Measurements from ENCODE around the gene LCA5L. TPM values are rescaled to one million over a fixed set of nuclear protein-coding genes. Genes with fewer than 3 reads are reported as not detected.
"Not testable (repeated sequence)": the region's sequence is repeated elsewhere in the genome, so short reads cannot be mapped to it uniquely, and the experiment has no call there.

Gene LCA5L
- total RNA-seq, 2 experiments from 2014 or later = 0.25 to 0.32 TPM

GRCh38 chr21:39386194-39386593 lies 59.4 kb downstream of the LCA5L start:
- ATAC-seq (no peak), DNase-seq (peak; percentile 50)
- H3K9me3 Mint-ChIP-seq (ENCODE audit: low read depth) = no peaks in the 10 kb centered on the region
- peak overlapping the region; percentile 51 for H3K27ac Mint-ChIP-seq
- no peaks in the 10 kb centered on the region for H3K27me3 Mint-ChIP-seq
- ChIA-PET CTCF (interaction anchor here (1.1 kb wide), 1 partner anchor 30 kb away, joined by 3 read pairs; no protein-coding TSS in a partner anchor), POLR2A (no interaction called here)
- intact Hi-C loops (cut with DNase I, micrococcal nuclease) = loop anchor here (5.0 to 10.0 kb wide), 2 partner anchors 56 to 621 kb away; no protein-coding TSS in a partner anchor
- H3K4me1 Mint-ChIP-seq = peaks cover 36% of the 10 kb centered on the region
- H3K4me3 Mint-ChIP-seq = peak overlapping the region; percentile 57
- H3K36me3 Mint-ChIP-seq (ENCODE audit: low read depth) = peaks cover 7% of the 10 kb centered on the region

- Mint-ChIP-seq H3K4me1 (peaks cover 40% of the 10 kb centered on the region), H3K9me3 (ENCODE audit: low read depth) (no peaks in the 10 kb centered on the region), H3K27ac (peak overlapping the region; percentile 51), H3K4me3 (peak overlapping the region; percentile 57), H3K27me3 (no peaks in the 10 kb centered on the region), H3K36me3 (ENCODE audit: low read depth) (peaks cover 4% of the 10 kb centered on the region)
- DNase-seq = peak; percentile 79
- peak; percentile 66 for ATAC-seq
- POLR2A ChIA-PET = interaction anchor here (0.5 kb wide), 1 partner anchor 29 kb away, joined by 6 read pairs; no protein-coding TSS in a partner anchor
- intact Hi-C loops (cut with DNase I, micrococcal nuclease) = loop anchor here (5.0 to 10.0 kb wide), 2 partner anchors 57 to 621 kb away; no protein-coding TSS in a partner anchor
- CTCF ChIA-PET = interaction anchor here (0.6 to 1.1 kb wide), 2 partner anchors 29 to 65 kb away, joined by 3 read pairs; no protein-coding TSS in a partner anchor
These were observed 60.1 kb downstream of the LCA5L start for GRCh38 chr21:39385299-39386145.

DNA sequence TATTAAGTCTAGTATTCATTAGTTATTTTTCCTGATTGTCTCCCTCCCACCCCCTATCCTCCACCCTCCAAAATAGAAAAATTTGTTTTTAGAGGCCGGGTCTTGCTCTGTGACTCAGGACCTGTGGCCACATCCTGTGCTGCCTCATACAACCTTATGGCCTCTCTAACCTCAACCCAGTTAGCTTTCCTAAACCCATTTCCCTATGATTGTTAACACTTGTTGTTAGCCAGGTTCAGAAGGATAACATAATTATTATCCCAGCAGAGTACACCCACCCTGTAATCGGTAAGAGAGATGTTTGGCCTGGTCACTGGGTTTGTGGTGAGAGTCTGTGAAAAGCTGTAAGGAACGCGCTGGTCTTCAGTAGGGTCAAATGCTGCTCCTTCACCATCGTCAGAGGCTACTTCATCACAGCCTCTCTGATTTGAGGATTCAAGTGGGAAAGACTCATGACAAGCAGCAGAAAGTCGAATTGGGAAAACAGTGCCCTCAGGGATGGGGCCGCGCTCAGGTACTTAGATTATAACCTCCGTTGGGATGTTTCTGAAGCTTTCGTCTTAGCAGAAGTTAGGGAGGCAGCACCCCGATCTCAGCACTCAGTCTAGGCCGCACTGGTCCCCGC lies 60.8 kb downstream of the LCA5L start:
- peak; percentile 22 for DNase-seq
- H3K9me3 Mint-ChIP-seq (ENCODE audit: low read depth) = no peaks in the 10 kb centered on the region
- H3K4me3 Mint-ChIP-seq = no peak overlapping the region
- H3K27ac Mint-ChIP-seq = peak overlapping the region; percentile 3
- H3K27me3 Mint-ChIP-seq = no peaks in the 10 kb centered on the region
- no peak for ATAC-seq
- peaks cover 2% of the 10 kb centered on the region for H3K36me3 Mint-ChIP-seq (ENCODE audit: low read depth)
- intact Hi-C loops (cut with DNase I, micrococcal nuclease) = loop anchor here (5.0 to 10.0 kb wide), 2 partner anchors 58 to 620 kb away; no protein-coding TSS in a partner anchor
- peaks cover 40% of the 10 kb centered on the region for H3K4me1 Mint-ChIP-seq
- ChIA-PET CTCF (interaction anchor here (0.6 kb wide), 2 partner anchors 36 to 66 kb away, joined by 3 read pairs; no protein-coding TSS in a partner anchor), POLR2A (no interaction called here)

- POLR2A ChIA-PET; DNase-seq; ATAC-seq; H3K9me3 Mint-ChIP-seq (ENCODE audit: low read depth); H3K36me3 Mint-ChIP-seq (ENCODE audit: low read depth); H3K27ac Mint-ChIP-seq; H3K27me3 Mint-ChIP-seq: not testable (repeated sequence)
- intact Hi-C loops (cut with DNase I, micrococcal nuclease) = loop anchor here in 1 of 2 experiments (10.0 kb wide), 1 partner anchor 617 kb away; no protein-coding TSS in a partner anchor
- H3K4me3 Mint-ChIP-seq = peak overlapping the region; percentile 17
- CTCF ChIA-PET = interaction anchor here (0.6 to 2.4 kb wide), 3 partner anchors 60 to 158 kb away, joined by 3 to 8 read pairs (median 3); no protein-coding TSS in a partner anchor
- H3K4me1 Mint-ChIP-seq = peaks cover 25% of the 10 kb centered on the region
These were observed 63.5 kb downstream of the LCA5L start for GRCh38 chr21:39382096-39382495.

GRCh38 chr21:39381009-39381408 lies 64.6 kb downstream of the LCA5L start:
- H3K27ac Mint-ChIP-seq = peak overlapping the region; percentile 64

GRCh38 chr21:39379986-39380891 lies 65.3 kb downstream of the LCA5L start:
- Mint-ChIP-seq H3K27ac (peak overlapping the region; percentile 64), H3K9me3 (ENCODE audit: low read depth) (no peaks in the 10 kb centered on the region), H3K4me3 (peak overlapping the region; percentile 84), H3K4me1 (peaks cover 23% of the 10 kb centered on the region), H3K36me3 (ENCODE audit: low read depth) (peaks cover 2% of the 10 kb centered on the region), H3K27me3 (no peaks in the 10 kb centered on the region)
- DNase-seq = peak; percentile 96
- ATAC-seq = peak; percentile 98
- POLR2A ChIA-PET = interaction anchor here (0.6 to 1.5 kb wide), 4 partner anchors 35 to 197 kb away, joined by 3 to 4 read pairs (median 4); partner anchors contain the start of gene PSMG1
- CTCF ChIA-PET = interaction anchor here (0.6 to 2.4 kb wide), 4 partner anchors 11 to 1345 kb away, joined by 3 to 8 read pairs (median 3); no protein-coding TSS in a partner anchor
- intact Hi-C loops (cut with DNase I, micrococcal nuclease) = loop anchor here (1.0 to 10.0 kb wide), 8 partner anchors 8 to 615 kb away; partner anchors contain the start of genes HMGN1 (in 2 of the 2), BRWD1 (in 1 of the 2), ETS2 (in 1 of the 2) and LCA5L (in 1 of the 2)

More at GRCh38 chr21:39381009-39381408, 64.6 kb downstream of the LCA5L start:
- DNase-seq = no peak
- Mint-ChIP-seq H3K27me3 (no peaks in the 10 kb centered on the region), H3K4me3 (peak overlapping the region; percentile 84), H3K4me1 (peaks cover 25% of the 10 kb centered on the region), H3K36me3 (ENCODE audit: low read depth) (peaks cover 2% of the 10 kb centered on the region), H3K9me3 (ENCODE audit: low read depth) (no peaks in the 10 kb centered on the region)
- POLR2A ChIA-PET = interaction anchor here (1.5 kb wide), 1 partner anchor 36 kb away, joined by 3 read pairs; no protein-coding TSS in a partner anchor
- ATAC-seq = no peak
- intact Hi-C loops (cut with DNase I, micrococcal nuclease) = loop anchor here (2.0 to 10.0 kb wide), 3 partner anchors 68 to 616 kb away; partner anchors contain the start of genes BRWD1 (in 1 of the 2) and ETS2 (in 1 of the 2)
- CTCF ChIA-PET = interaction anchor here (0.6 to 2.4 kb wide), 2 partner anchors 61 to 80 kb away, joined by 3 to 8 read pairs; no protein-coding TSS in a partner anchor

DNA sequence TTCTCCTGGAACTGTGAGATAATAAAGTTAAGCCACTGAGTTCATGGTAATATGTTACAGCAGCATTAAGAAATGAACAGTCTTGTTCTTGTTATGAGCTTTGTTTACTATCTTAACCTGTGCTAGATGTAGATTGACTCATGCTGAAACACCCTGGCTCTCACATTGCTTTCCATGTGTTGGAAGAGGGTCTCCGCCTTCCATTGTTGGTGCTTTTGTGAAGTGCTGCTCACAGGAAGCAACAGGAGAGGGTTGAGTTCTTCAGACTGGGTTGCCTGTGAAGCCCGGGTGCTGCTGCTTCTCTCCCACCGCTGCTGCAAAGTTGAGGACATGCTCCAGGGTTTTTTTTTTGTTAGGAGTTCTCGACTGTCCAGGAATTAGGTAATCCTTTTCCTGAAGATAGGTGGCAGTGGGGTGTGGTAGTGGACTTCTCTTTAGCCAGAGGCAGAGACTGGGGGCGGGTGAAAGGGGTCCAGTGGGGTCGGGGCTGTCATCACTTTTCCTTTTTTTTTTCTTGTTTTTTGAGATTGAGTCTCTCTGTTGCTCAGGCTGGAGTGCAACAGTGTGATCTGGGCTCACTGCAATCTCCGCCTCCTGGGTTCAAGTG lies 68.0 kb downstream of the LCA5L start:
- CTCF ChIA-PET = interaction anchor here (0.7 kb wide), 1 partner anchor 196 kb away, joined by 3 read pairs; no protein-coding TSS in a partner anchor
- H3K36me3 Mint-ChIP-seq (ENCODE audit: low read depth) = peaks cover 2% of the 10 kb centered on the region
- H3K9me3 Mint-ChIP-seq (ENCODE audit: low read depth) = no peaks in the 10 kb centered on the region
- POLR2A ChIA-PET = no interaction called here
- intact Hi-C loops (cut with DNase I, micrococcal nuclease) = no loop called here
- peak; percentile 14 for DNase-seq
- H3K27ac Mint-ChIP-seq = no peak overlapping the region
- peaks cover 13% of the 10 kb centered on the region for H3K4me1 Mint-ChIP-seq
- no peak overlapping the region for H3K4me3 Mint-ChIP-seq
- ATAC-seq = no peak
- no peaks in the 10 kb centered on the region for H3K27me3 Mint-ChIP-seq

DNA sequence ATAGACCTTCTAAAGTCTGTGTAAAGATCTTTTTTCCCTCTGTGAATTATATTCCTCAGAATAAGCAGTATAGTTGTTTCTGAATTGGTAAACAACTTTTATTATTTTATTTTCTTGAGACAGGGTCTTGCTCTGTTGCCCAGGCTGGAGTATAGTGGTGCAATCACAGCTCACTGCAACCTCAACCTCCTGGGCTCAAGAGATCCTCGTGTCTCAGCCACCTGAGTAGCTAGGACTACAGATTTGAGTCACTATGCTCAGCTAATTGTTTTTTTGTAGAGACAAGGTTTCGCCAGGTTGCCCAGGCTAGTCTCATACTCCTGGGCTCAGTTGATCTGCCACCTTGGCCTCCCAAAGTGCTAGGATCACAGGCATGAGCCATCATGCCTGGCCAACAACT lies 70.1 kb downstream of the LCA5L start:
- H3K4me1 Mint-ChIP-seq = no peaks in the 10 kb centered on the region
- no peak overlapping the region for H3K4me3 Mint-ChIP-seq
- no peaks in the 10 kb centered on the region for H3K9me3 Mint-ChIP-seq (ENCODE audit: low read depth)
- ATAC-seq (no peak), DNase-seq (no peak)
- H3K27me3 Mint-ChIP-seq = no peaks in the 10 kb centered on the region
- no peaks in the 10 kb centered on the region for H3K36me3 Mint-ChIP-seq (ENCODE audit: low read depth)
- ChIA-PET POLR2A (interaction anchor here (0.7 kb wide), 1 partner anchor 49 kb away, joined by 3 read pairs; no protein-coding TSS in a partner anchor), CTCF (interaction anchor here (1.0 kb wide), 1 partner anchor 13 kb away, joined by 3 read pairs; no protein-coding TSS in a partner anchor)
- no peak overlapping the region for H3K27ac Mint-ChIP-seq
- intact Hi-C loops (cut with DNase I, micrococcal nuclease) = no loop called here

GRCh38 chr21:39374046-39374445 lies 71.5 kb downstream of the LCA5L start:
- ChIA-PET CTCF (interaction anchor here (1.1 to 1.4 kb wide), 3 partner anchors 14 to 67 kb away, joined by 3 to 6 read pairs (median 4); no protein-coding TSS in a partner anchor), POLR2A (interaction anchor here (0.7 kb wide), 1 partner anchor 25 kb away, joined by 3 read pairs; the partner anchor contains the start of gene HMGN1)
- intact Hi-C loops (cut with DNase I, micrococcal nuclease) = no loop called here
- H3K4me1 Mint-ChIP-seq = no peaks in the 10 kb centered on the region
- no peaks in the 10 kb centered on the region for H3K36me3 Mint-ChIP-seq (ENCODE audit: low read depth)
- no peak overlapping the region for H3K27ac Mint-ChIP-seq
- ATAC-seq (no peak), DNase-seq (no peak)
- H3K9me3 Mint-ChIP-seq (ENCODE audit: low read depth) = no peaks in the 10 kb centered on the region
- no peak overlapping the region for H3K4me3 Mint-ChIP-seq
- no peaks in the 10 kb centered on the region for H3K27me3 Mint-ChIP-seq
